Measurements from ENCODE around the gene GFRA4. TPM values are rescaled to one million over a fixed set of nuclear protein-coding genes. Genes with fewer than 3 reads are reported as not detected.

The GFRA4 gene
- total RNA-seq, 2 donors from 2014 or later = not detected

GRCh38 chr20:3652676-3653596 lies 10.3 kb downstream of the GFRA4 start:
- H3K4me3 ChIP-seq = no peak overlapping the region
- no peak overlapping the region for H3K9ac ChIP-seq (ENCODE audit: low read depth in 2 of 2, low read length in 2 of 2)
- H3K27ac ChIP-seq = no peak overlapping the region
- TF ChIP-seq, protein P1, sequence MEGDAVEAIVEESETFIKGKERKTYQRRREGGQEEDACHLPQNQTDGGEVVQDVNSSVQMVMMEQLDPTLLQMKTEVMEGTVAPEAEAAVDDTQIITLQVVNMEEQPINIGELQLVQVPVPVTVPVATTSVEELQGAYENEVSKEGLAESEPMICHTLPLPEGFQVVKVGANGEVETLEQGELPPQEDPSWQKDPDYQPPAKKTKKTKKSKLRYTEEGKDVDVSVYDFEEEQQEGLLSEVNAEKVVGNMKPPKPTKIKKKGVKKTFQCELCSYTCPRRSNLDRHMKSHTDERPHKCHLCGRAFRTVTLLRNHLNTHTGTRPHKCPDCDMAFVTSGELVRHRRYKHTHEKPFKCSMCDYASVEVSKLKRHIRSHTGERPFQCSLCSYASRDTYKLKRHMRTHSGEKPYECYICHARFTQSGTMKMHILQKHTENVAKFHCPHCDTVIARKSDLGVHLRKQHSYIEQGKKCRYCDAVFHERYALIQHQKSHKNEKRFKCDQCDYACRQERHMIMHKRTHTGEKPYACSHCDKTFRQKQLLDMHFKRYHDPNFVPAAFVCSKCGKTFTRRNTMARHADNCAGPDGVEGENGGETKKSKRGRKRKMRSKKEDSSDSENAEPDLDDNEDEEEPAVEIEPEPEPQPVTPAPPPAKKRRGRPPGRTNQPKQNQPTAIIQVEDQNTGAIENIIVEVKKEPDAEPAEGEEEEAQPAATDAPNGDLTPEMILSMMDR (IDR thresholded peaks at IDR 0.05) = no peak
- no peaks in the 10 kb centered on the region for H3K27me3 ChIP-seq
- DNase-seq = no peak
- no peaks in the 10 kb centered on the region for H3K9me3 ChIP-seq
- no peaks in the 10 kb centered on the region for H3K36me3 ChIP-seq
- H3K4me1 ChIP-seq = no peaks in the 10 kb centered on the region
- intact Hi-C loops (cut with DNase I) = no loop called here

- Histone ChIP-seq H3K36me3 (no peaks in the 10 kb centered on the region), H3K9me3 (no peaks in the 10 kb centered on the region), H3K4me1 (no peaks in the 10 kb centered on the region), H3K4me3 (no peak overlapping the region), H3K27ac (no peak overlapping the region), H3K27me3 (no peaks in the 10 kb centered on the region), H3K9ac (ENCODE audit: low read depth in 2 of 2, low read length in 2 of 2) (no peak overlapping the region)
- no peak for DNase-seq
- intact Hi-C loops (cut with DNase I) = no loop called here
- TF ChIP-seq, protein P1 (IDR thresholded peaks at IDR 0.05) = no peak
These were observed 11.0 kb downstream of the GFRA4 start for GRCh38 chr20:3652221-3652620.

DNA sequence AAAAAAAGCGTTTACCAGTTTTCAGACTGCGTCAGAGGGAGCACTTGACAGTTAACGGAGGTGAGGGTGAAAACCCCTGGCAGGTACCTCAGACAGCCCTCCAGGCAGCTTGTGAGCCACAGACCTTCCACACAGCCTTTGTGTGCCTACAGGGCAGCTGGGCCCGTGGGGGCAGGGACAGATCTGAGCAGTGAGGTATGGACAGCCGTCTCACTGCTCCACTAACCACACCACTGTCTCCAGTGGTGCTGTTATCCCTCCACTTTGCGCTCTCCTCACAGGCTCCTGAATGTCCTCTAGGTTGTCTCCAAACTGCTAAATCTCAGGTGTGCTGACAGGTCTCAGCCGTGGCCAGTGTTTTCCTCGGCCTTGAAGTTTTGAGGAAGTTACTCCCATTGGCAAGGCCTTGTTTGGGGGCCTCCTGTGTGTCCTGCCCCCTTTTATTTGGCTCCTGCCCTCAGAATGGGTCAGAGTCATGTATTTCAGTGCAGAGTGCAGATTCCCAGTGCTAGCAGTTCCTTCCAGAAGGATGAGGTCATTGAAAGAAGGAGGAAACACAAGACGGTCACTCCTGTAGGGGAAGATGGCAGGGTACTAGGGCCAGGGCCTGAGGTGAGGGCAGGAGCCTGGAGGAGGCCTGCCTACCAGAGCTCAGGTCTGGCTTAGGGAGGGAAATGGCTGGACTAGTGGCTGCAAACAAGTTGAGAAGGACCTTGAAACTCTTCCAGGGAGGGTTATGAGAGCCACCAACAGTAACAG lies 11.8 kb downstream of the GFRA4 start:
- Histone ChIP-seq H3K4me1 (no peaks in the 10 kb centered on the region), H3K9ac (ENCODE audit: low read depth in 2 of 2, low read length in 2 of 2) (no peak overlapping the region), H3K4me3 (no peak overlapping the region), H3K36me3 (no peaks in the 10 kb centered on the region), H3K9me3 (no peaks in the 10 kb centered on the region), H3K27ac (no peak overlapping the region), H3K27me3 (no peaks in the 10 kb centered on the region)
- intact Hi-C loops (cut with DNase I) = no loop called here
- DNase-seq = no peak
- TF ChIP-seq, protein P1 (IDR thresholded peaks at IDR 0.05) = no peak

DNA sequence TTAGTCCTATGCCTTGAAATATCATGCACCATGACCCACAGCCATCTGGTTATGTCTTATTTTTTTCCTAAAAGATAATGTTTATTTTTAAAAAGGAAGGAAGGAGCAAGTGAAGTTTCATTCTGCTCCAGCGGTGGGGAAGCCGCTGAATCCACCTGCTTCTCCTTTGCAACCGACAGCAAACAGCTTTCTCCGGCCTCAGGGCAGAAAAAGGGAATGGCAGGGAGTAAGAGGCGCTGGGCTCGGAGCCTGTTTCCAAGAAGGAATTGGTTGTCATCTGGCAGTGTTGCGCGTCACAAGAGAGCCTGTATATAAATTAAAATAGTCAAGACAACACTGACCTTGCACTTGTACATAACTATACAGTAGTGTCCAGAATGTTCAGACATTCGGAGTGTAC lies 14.2 kb downstream of the GFRA4 start:
- no peaks in the 10 kb centered on the region for H3K27me3 ChIP-seq
- no peaks in the 10 kb centered on the region for H3K36me3 ChIP-seq
- no peak overlapping the region for H3K4me3 ChIP-seq
- no peak for DNase-seq
- H3K27ac ChIP-seq = no peak overlapping the region
- no peaks in the 10 kb centered on the region for H3K9me3 ChIP-seq
- no peak overlapping the region for H3K9ac ChIP-seq (ENCODE audit: low read depth in 2 of 2, low read length in 2 of 2)
- intact Hi-C loops (cut with DNase I) = no loop called here
- H3K4me1 ChIP-seq = no peaks in the 10 kb centered on the region
- TF ChIP-seq, protein P1 (IDR thresholded peaks at IDR 0.05) = no peak

DNA sequence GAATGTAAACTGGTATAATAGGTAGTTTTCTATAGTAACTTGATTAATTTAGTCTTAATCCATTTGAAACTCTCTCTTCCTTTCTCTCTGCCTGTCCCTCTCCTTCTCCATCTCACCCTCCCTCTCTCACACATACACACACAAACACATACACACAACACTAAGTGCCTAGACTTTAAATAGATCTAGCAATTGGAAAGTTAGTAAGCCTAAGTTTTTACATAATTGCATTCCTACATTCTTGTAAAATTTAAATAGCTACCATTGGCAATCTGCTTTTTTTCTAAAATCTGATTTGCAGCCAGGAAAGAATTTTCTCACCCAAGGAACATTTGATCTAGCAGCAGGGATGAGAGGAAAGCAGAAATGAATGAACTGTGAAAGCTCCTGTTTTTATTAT lies 15.7 kb downstream of the GFRA4 start:
- intact Hi-C loops (cut with DNase I) = no loop called here
- Histone ChIP-seq H3K27me3 (no peaks in the 10 kb centered on the region), H3K9ac (ENCODE audit: low read depth in 2 of 2, low read length in 2 of 2) (no peak overlapping the region), H3K27ac (no peak overlapping the region), H3K9me3 (no peaks in the 10 kb centered on the region), H3K36me3 (no peaks in the 10 kb centered on the region), H3K4me1 (no peaks in the 10 kb centered on the region), H3K4me3 (no peak overlapping the region)
- DNase-seq = no peak
- TF ChIP-seq, protein P1 (IDR thresholded peaks at IDR 0.05) = no peak
